ENCODE data around the gene SNRPF. TPM values are rescaled to one million over a fixed set of nuclear protein-coding genes. Genes with fewer than 3 reads are reported as not detected.

SNRPF gene
- total RNA-seq, 6 experiments from 2014 or later = 24.2 to 31.9 (median 27.8) TPM

DNA sequence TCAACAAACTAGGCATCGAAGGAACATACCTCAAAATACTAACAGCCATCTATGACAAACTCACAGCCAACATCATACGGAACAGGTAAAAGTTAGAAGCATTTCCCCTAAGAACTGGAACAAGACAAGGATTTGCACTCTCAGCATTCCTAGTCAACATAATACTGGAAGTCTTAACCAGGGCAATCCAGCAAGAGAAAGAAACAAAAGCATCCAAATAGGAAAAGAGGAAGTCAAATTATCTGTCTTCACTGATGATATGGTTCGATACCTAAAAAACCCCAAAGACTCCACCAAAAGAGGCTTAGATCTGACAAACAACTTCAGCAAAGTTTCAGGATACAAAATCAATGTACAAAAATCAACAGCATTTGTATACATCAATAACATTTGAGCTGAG, 51.1 kb downstream of the SNRPF start:
- Mint-ChIP-seq H3K27ac (no peak overlapping the region), H3K36me3 (ENCODE audit: low read depth) (no peaks in the 10 kb centered on the region; the same call in 1 of the 2 replicates), H3K9me3 (no peaks in the 10 kb centered on the region; the same call in 1 of the 2 replicates)

More for the DNA sequence above, 51.1 kb downstream of the SNRPF start:
- H3K27me3 Mint-ChIP-seq (ENCODE audit: insufficient read depth) = peaks cover 14% of the 10 kb centered on the region
- TF ChIP-seq, protein P1, sequence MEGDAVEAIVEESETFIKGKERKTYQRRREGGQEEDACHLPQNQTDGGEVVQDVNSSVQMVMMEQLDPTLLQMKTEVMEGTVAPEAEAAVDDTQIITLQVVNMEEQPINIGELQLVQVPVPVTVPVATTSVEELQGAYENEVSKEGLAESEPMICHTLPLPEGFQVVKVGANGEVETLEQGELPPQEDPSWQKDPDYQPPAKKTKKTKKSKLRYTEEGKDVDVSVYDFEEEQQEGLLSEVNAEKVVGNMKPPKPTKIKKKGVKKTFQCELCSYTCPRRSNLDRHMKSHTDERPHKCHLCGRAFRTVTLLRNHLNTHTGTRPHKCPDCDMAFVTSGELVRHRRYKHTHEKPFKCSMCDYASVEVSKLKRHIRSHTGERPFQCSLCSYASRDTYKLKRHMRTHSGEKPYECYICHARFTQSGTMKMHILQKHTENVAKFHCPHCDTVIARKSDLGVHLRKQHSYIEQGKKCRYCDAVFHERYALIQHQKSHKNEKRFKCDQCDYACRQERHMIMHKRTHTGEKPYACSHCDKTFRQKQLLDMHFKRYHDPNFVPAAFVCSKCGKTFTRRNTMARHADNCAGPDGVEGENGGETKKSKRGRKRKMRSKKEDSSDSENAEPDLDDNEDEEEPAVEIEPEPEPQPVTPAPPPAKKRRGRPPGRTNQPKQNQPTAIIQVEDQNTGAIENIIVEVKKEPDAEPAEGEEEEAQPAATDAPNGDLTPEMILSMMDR (IDR thresholded peaks at IDR 0.05) = no peak
- H3K4me3 Mint-ChIP-seq = no peak overlapping the region
- H3K4me1 Mint-ChIP-seq (ENCODE audit: low read depth) = peaks cover 6% of the 10 kb centered on the region
- no peak for DNase-seq

Other genes with a start within 250 kb of the SNRPF start
- 100 to 1,000 TPM in 3 of 6 experiments, 10 to 100 TPM in 3; 51.3 to 117 (median 101) TPM for gene NTN4, start 68.2 kb upstream of the SNRPF start, total RNA-seq (2021; fragmentation: NEBNext Ultra II Directional; extraction: Animal tissue kit (Norgen Biotek cat#: 25700))
- gene CCDC38, start 83.7 kb downstream of the SNRPF start, total RNA-seq (2021; fragmentation: NEBNext Ultra II Directional; extraction: Animal tissue kit (Norgen Biotek cat#: 25700)) = not detected
- under 1 TPM in 2 of 6 experiments, not detected in 4; 0.09 to 0.52 TPM for gene AMDHD1, start 84.4 kb downstream of the SNRPF start, total RNA-seq (2021; fragmentation: NEBNext Ultra II Directional; extraction: Animal tissue kit (Norgen Biotek cat#: 25700))
- gene HAL, start 137.4 kb downstream of the SNRPF start, total RNA-seq (2021; fragmentation: NEBNext Ultra II Directional; extraction: Animal tissue kit (Norgen Biotek cat#: 25700)) = not detected
- 10 to 100 TPM; 50.2 to 59.0 (median 51.6) TPM for gene LTA4H, start 176.6 kb downstream of the SNRPF start, total RNA-seq (2021; fragmentation: NEBNext Ultra II Directional; extraction: Animal tissue kit (Norgen Biotek cat#: 25700))

Data from HFFc6 (cell line).